ENCODE measurements around the gene RAX. TPM values are rescaled to one million over a fixed set of nuclear protein-coding genes. Genes with fewer than 3 reads are reported as not detected.

RAX gene
- total RNA-seq, 1 donor = not detected

DNA sequence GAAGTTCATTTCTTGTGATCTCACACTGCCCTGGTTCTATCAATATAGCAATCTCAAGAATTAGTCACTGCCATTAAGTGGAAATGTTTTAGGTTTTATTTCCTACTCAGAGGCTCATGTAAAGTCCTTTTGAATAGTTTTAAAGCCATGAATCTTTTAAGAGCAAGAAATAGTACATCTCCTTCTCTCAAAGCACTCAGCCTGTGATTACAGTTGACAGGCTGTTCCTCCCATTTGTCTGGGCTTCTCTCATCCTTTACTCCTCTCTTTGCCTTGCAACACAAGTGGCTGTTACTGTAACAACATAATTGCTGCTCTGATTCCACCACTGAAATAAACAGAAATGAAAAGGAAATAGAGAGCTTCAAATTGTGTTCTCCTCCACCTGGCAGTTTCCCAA, 34.9 kb downstream of the RAX start:
- Histone ChIP-seq H3K27me3 (ENCODE audit: insufficient read depth, low read length) (peaks cover 3% of the 10 kb centered on the region), H3K4me3 (ENCODE audit: low read length) (no peak overlapping the region), H3K9me3 (ENCODE audit: low read depth, low read length) (no peaks in the 10 kb centered on the region), H3K4me1 (ENCODE audit: insufficient read depth, low read length) (no peaks in the 10 kb centered on the region)

DNA sequence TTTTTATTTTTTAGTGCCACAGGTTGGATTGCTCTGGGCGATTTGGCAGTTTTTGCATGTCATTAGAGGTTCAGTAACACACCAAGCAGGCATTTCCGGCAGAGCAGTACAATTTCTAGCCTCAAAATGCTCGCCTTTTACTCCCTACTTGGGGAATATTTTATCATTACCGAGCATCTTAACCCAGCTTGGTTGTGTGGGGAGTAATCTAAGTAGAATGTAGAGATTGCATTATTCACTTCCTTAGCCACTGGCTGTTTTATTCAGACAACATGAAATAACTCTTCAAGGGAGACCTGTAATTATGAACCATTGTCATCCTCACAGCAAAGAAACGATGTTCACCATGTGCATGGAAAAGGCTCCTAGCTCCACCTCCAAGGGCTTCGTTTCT, 40.2 kb downstream of the RAX start:
- Histone ChIP-seq H3K27me3 (ENCODE audit: insufficient read depth, low read length) (peaks cover 13% of the 10 kb centered on the region), H3K9me3 (ENCODE audit: low read depth, low read length) (no peaks in the 10 kb centered on the region), H3K4me3 (ENCODE audit: low read length) (no peak overlapping the region), H3K4me1 (ENCODE audit: insufficient read depth, low read length) (no peaks in the 10 kb centered on the region)

GRCh38 chr18:59232309-59233016, 40.8 kb downstream of the RAX start:
- Histone ChIP-seq H3K4me3 (ENCODE audit: low read length) (no peak overlapping the region), H3K27me3 (ENCODE audit: insufficient read depth, low read length) (peaks cover 19% of the 10 kb centered on the region), H3K9me3 (ENCODE audit: low read depth, low read length) (no peaks in the 10 kb centered on the region), H3K4me1 (ENCODE audit: insufficient read depth, low read length) (no peaks in the 10 kb centered on the region)

- Histone ChIP-seq H3K4me1 (ENCODE audit: insufficient read depth, low read length) (no peaks in the 10 kb centered on the region), H3K4me3 (ENCODE audit: low read length) (no peak overlapping the region), H3K9me3 (ENCODE audit: low read depth, low read length) (no peaks in the 10 kb centered on the region), H3K27me3 (ENCODE audit: insufficient read depth, low read length) (peaks cover 21% of the 10 kb centered on the region)
These were observed 41.4 kb downstream of the RAX start for GRCh38 chr18:59231877-59232276.

GRCh38 chr18:59231114-59231513, 42.1 kb downstream of the RAX start:
- no peaks in the 10 kb centered on the region for H3K9me3 ChIP-seq (ENCODE audit: low read depth, low read length)
- H3K4me3 ChIP-seq (ENCODE audit: low read length) = no peak overlapping the region
- peaks cover 22% of the 10 kb centered on the region for H3K27me3 ChIP-seq (ENCODE audit: insufficient read depth, low read length)
- H3K4me1 ChIP-seq (ENCODE audit: insufficient read depth, low read length) = no peaks in the 10 kb centered on the region

DNA sequence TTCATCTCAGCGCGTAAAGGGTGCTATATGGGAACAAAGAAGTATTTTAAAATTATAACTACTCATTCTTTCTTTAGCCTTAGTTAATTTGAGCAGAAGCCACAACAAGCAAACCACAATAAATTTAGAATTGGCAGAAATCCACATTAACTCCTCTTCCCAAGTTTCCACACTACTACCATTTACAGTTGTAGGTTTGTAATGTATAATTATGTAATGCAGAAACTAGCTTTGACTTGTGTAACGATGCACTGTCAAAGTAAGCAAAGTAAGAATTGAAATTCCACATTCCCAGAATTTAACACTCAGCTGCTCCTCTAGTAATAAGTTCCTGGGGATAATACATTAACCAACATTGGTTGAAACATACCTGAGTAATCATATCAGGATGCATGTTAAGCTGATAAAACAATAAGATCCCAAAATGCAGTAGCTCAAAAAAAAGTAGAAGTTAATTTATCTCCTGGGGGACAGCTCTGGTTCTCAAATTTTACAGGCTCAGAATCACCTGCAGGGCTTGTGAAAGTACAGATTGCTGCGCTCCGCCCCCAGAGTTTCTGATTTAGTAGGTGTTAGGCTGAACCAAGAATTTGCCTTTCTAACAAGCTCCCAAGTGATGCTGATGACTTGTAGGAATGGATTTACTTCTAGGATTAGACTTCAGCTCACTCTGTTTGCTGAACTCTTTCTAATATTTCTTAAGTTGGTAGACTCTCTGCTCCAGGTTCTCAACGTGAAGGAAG, 43.4 kb downstream of the RAX start:
- H3K27me3 ChIP-seq (ENCODE audit: insufficient read depth, low read length) = peaks cover 23% of the 10 kb centered on the region
- H3K4me1 ChIP-seq (ENCODE audit: insufficient read depth, low read length) = no peaks in the 10 kb centered on the region
- H3K4me3 ChIP-seq (ENCODE audit: low read length) = no peak overlapping the region
- H3K9me3 ChIP-seq (ENCODE audit: low read depth, low read length) = no peaks in the 10 kb centered on the region

- Histone ChIP-seq H3K4me1 (ENCODE audit: insufficient read depth, low read length) (no peaks in the 10 kb centered on the region), H3K4me3 (ENCODE audit: low read length) (no peak overlapping the region), H3K27me3 (ENCODE audit: insufficient read depth, low read length) (peaks cover 29% of the 10 kb centered on the region), H3K9me3 (ENCODE audit: low read depth, low read length) (no peaks in the 10 kb centered on the region)
These were observed 44.1 kb downstream of the RAX start for GRCh38 chr18:59229191-59229590.

- no peaks in the 10 kb centered on the region for H3K4me1 ChIP-seq (ENCODE audit: insufficient read depth, low read length)
- H3K4me3 ChIP-seq (ENCODE audit: low read length) = no peak overlapping the region
- H3K27me3 ChIP-seq (ENCODE audit: insufficient read depth, low read length) = peaks cover 36% of the 10 kb centered on the region
- no peaks in the 10 kb centered on the region for H3K9me3 ChIP-seq (ENCODE audit: low read depth, low read length)
These were observed 44.9 kb downstream of the RAX start for GRCh38 chr18:59228351-59228750.

DNA sequence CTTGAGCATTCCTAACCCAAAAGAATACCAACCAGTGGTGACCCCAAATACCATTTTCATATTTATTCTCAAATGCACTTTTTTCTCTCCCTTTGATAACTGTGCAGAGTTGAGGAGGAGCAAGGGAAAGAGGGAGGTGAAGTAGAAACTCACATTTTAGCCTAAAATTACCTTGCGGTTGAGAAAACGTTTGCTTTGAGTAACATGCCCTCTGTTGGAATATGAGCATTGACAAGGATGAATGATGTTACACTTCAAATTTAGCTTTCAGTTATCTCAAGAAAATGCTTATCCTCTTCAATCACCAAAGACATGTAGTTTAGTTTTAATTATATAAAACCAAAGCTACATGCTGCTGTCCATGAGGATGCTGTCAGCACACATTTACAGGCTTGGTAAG, 50.9 kb downstream of the RAX start:
- Histone ChIP-seq H3K4me1 (ENCODE audit: insufficient read depth, low read length) (no peaks in the 10 kb centered on the region), H3K9me3 (ENCODE audit: low read depth, low read length) (no peaks in the 10 kb centered on the region), H3K4me3 (ENCODE audit: low read length) (no peak overlapping the region), H3K27me3 (ENCODE audit: insufficient read depth, low read length) (peaks cover 55% of the 10 kb centered on the region)

GRCh38 chr18:59220784-59221765, 52.2 kb downstream of the RAX start:
- Histone ChIP-seq H3K4me1 (ENCODE audit: insufficient read depth, low read length) (no peaks in the 10 kb centered on the region), H3K4me3 (ENCODE audit: low read length) (no peak overlapping the region), H3K9me3 (ENCODE audit: low read depth, low read length) (no peaks in the 10 kb centered on the region), H3K27me3 (ENCODE audit: insufficient read depth, low read length) (peaks cover 55% of the 10 kb centered on the region)

GRCh38 chr18:59220164-59220783, 53.0 kb downstream of the RAX start:
- no peaks in the 10 kb centered on the region for H3K9me3 ChIP-seq (ENCODE audit: low read depth, low read length)
- peaks cover 54% of the 10 kb centered on the region for H3K27me3 ChIP-seq (ENCODE audit: insufficient read depth, low read length)
- no peak overlapping the region for H3K4me3 ChIP-seq (ENCODE audit: low read length)
- H3K4me1 ChIP-seq (ENCODE audit: insufficient read depth, low read length) = no peaks in the 10 kb centered on the region

DNA sequence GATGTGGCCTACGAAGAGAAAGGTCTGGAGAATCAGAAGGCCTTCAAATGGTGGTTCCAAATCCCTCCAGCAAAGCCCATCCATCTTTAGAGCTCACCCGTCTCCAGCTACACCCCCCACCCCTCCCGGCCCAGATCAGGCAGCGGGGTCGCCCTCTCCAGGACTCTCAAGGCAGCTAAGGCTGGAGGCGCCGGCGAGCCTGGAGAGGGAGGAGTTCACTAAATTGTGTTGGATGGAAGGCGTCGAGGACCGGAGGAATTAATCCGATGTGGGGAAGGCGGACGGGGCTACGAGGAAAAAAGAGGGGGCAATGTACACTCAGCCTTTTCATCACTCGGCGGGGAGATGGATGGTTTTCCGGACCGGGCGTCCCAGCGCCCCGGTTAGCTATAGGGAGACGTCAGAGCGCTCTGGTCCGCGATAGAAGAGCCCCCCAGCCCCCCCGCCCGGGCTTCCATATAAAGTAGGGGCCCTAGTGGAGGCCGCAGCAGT, 53.5 kb downstream of the RAX start, which contains the start of gene GRP:
GRP (plus strand) TSS at position 487 of the 492 bp plus-strand sequence. CDS start 108 bp downstream, outside the sequence.
- Histone ChIP-seq H3K4me3 (ENCODE audit: low read length) (no peak within 1 kb of the TSS), H3K9me3 (ENCODE audit: low read depth, low read length) (no peaks in the 10 kb centered on the region), H3K27me3 (ENCODE audit: insufficient read depth, low read length) (peaks cover 53% of the 10 kb centered on the region), H3K4me1 (ENCODE audit: insufficient read depth, low read length) (no peaks in the 10 kb centered on the region)

DNA sequence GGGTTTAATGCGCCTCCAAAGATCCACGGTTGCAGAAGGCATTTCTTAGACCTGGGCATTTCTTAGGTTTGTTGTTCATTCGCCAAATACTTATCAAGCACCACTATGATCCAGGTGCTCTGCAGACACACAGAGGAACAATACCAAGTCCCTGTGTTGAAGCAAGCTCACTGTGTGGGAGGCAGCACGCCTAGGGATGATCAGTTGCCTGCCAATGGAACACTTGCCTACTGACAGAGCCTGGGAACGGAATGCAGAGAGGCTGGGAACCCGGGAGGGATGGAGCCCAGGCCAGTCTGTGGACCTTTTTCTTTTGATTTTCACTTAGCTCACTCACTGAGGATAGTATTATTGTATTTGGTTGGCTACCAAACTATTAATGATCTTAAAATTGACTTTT, 55.2 kb downstream of the RAX start:
- H3K27me3 ChIP-seq (ENCODE audit: insufficient read depth, low read length) = peaks cover 38% of the 10 kb centered on the region
- H3K9me3 ChIP-seq (ENCODE audit: low read depth, low read length) = no peaks in the 10 kb centered on the region

More for the DNA sequence above, 55.2 kb downstream of the RAX start:
- Histone ChIP-seq H3K4me3 (ENCODE audit: low read length) (no peak overlapping the region), H3K4me1 (ENCODE audit: insufficient read depth, low read length) (no peaks in the 10 kb centered on the region)
